Measurements from ENCODE around the gene ERAL1. TPM values are rescaled to one million over a fixed set of nuclear protein-coding genes. Genes with fewer than 3 reads are reported as not detected.

The ERAL1 gene
- total RNA-seq, 1 experiment from 2014 or later: 47.1 TPM

DNA sequence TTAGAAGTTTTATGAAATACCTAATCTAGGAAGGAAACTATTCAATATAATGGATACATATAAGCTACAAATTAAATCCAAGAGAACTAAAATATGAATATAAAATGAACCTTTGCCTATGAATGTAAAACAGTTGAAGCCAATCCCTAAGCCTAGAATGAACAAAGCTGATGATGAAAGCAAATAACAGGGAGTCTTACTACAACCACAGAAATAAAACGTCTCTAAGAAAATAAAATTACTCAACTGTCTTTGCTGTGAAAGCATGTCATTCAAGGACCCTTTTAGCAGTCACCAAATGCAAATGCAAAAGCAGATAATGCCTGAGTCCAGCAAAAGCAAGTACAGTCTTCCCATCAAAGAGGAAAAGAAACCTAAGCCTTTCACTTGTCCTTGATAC, 35.2 kb upstream of the ERAL1 start:
- Histone ChIP-seq H3F3A (ENCODE audit: insufficient read depth, low read depth) (no peaks in the 10 kb centered on the region; the same call in 1 of the 2 replicates), H3K4me2 (no peak overlapping the region), H3K79me2 (ENCODE audit: low read depth) (peaks cover 37% of the 10 kb centered on the region; the same call in 1 of the 2 replicates), H3K9me2 (ENCODE audit: insufficient read depth) (no peaks in the 10 kb centered on the region), H4K20me1 (ENCODE audit: insufficient read depth) (peaks cover 7% of the 10 kb centered on the region; the same call in 1 of the 2 replicates), H3K4me3 (no peak overlapping the region), H3K36me3 (ENCODE audit: low read depth) (no peaks in the 10 kb centered on the region), H2AFZ (no peak overlapping the region), H3K9me3 (ENCODE audit: insufficient read depth, low read depth) (no peaks in the 10 kb centered on the region), H3K4me1 (replicated peaks; ENCODE audit: insufficient read depth) (no peaks in the 10 kb centered on the region), H3K27ac (no peak overlapping the region), H3K27me3 (ENCODE audit: insufficient read depth, low read depth) (no peaks in the 10 kb centered on the region)
- intact Hi-C loops (cut with micrococcal nuclease; ENCODE audit: unreplicated experiment): no loop called here
- ChIA-PET POLR2A (ENCODE audit: unreplicated experiment) (interaction anchor here (0.7 kb wide), 1 partner anchor 100 kb away, joined by 7 read pairs; the partner anchor contains the start of gene RPL23A), CTCF (no interaction called here)
- TF ChIP-seq CTCF (conservative IDR thresholded peaks at IDR 0.05) (no peak), EZH2 (IDR thresholded peaks at IDR 0.05; ENCODE audit: low read depth) (no peak)
- BruUV-seq (replicated peaks): no TSS peak
- DNase-seq: no peak

- Histone ChIP-seq H2AFZ (no peak overlapping the region), H3K27ac (no peak overlapping the region), H4K20me1 (ENCODE audit: insufficient read depth) (no peaks in the 10 kb centered on the region; the same call in 1 of the 2 replicates), H3K27me3 (ENCODE audit: insufficient read depth, low read depth) (no peaks in the 10 kb centered on the region), H3K9me3 (ENCODE audit: insufficient read depth, low read depth) (no peaks in the 10 kb centered on the region), H3K4me1 (replicated peaks; ENCODE audit: insufficient read depth) (no peaks in the 10 kb centered on the region), H3K36me3 (ENCODE audit: low read depth) (no peaks in the 10 kb centered on the region), H3K9me2 (ENCODE audit: insufficient read depth) (no peaks in the 10 kb centered on the region), H3K4me2 (no peak overlapping the region), H3K4me3 (no peak overlapping the region), H3K79me2 (ENCODE audit: low read depth) (peaks cover 6% of the 10 kb centered on the region; the same call in 1 of the 2 replicates), H3F3A (ENCODE audit: insufficient read depth, low read depth) (no peaks in the 10 kb centered on the region)
- intact Hi-C loops (cut with micrococcal nuclease; ENCODE audit: unreplicated experiment): no loop called here
- ChIA-PET CTCF (no interaction called here), POLR2A (ENCODE audit: unreplicated experiment) (no interaction called here)
- TF ChIP-seq CTCF (conservative IDR thresholded peaks at IDR 0.05): no peak
- TF ChIP-seq EZH2 (IDR thresholded peaks at IDR 0.05; ENCODE audit: low read depth): no peak
- no peak for DNase-seq
- no TSS peak for BruUV-seq (replicated peaks)
These were observed 27.1 kb upstream of the ERAL1 start for GRCh38 chr17:28827672-28828071.

DNA sequence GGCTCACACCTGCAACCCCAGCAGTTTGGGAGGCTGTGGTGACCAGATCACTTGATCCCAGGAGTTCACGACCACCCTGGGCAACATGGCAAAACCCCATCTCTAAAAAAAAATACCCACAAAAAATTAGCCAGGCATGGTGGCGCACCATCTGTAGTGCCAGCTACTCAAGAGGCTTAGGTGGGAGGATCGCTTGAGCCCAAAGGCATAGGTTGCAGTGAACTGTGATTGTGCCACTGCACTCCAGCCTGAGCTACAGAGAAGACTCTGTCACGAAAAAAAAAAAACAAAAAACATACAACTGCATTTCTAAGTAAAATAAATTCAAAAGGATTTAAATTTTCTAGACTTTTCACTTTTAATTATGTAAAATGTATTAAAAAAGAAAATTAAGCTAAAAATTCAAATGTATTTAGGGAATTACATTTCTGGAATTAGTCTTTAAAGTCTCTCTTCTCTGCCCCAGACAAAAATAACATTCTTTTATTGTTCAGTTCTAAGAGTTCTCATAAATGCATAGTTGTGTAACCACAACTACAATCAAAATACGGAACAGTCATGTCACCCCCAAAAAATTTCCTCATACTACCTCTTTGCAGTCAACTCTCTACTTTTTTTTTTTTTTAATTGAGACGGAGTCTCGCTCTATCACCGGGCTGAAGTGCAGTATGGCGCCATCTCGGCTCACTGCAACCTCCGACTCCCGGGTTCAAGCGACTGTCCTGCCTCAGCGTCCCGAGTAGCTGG, 26.3 kb upstream of the ERAL1 start:
- H3K4me2 ChIP-seq: no peak overlapping the region
- CTCF ChIA-PET: no interaction called here
- intact Hi-C loops (cut with micrococcal nuclease; ENCODE audit: unreplicated experiment): no loop called here
- H3K4me3 ChIP-seq: no peak overlapping the region
- H3K79me2 ChIP-seq (ENCODE audit: low read depth): no peaks in the 10 kb centered on the region
- no TSS peak for BruUV-seq (replicated peaks)
- no peak overlapping the region for H2AFZ ChIP-seq
- H3K36me3 ChIP-seq (ENCODE audit: low read depth): no peaks in the 10 kb centered on the region
- DNase-seq: no peak
- no peak for TF ChIP-seq EZH2 (IDR thresholded peaks at IDR 0.05; ENCODE audit: low read depth)
- no peak for TF ChIP-seq CTCF (conservative IDR thresholded peaks at IDR 0.05)
- POLR2A ChIA-PET (ENCODE audit: unreplicated experiment): no interaction called here
- H3K27me3 ChIP-seq (ENCODE audit: insufficient read depth, low read depth): no peaks in the 10 kb centered on the region
- H3K4me1 ChIP-seq (replicated peaks; ENCODE audit: insufficient read depth): no peaks in the 10 kb centered on the region
- no peaks in the 10 kb centered on the region for H3K9me3 ChIP-seq (ENCODE audit: insufficient read depth, low read depth)
- H3K9me2 ChIP-seq (ENCODE audit: insufficient read depth): no peaks in the 10 kb centered on the region
- no peaks in the 10 kb centered on the region; the same call in 1 of the 2 replicates for H4K20me1 ChIP-seq (ENCODE audit: insufficient read depth)
- no peak overlapping the region for H3K27ac ChIP-seq
- no peaks in the 10 kb centered on the region for H3F3A ChIP-seq (ENCODE audit: insufficient read depth, low read depth)
